ENCODE results near the gene FRMPD1. TPM values are rescaled to one million over a fixed set of nuclear protein-coding genes. Genes with fewer than 3 reads are reported as not detected.

FRMPD1 gene
- total and polyA plus RNA-seq, 10 of the 15 experiments (the other 5 are each of a cell fraction or from before 2014, with no cell fraction given): 0.01 to 0.08 (median 0.05) TPM; not detected in 6

GRCh38 chr9:37753489-37754190, 102.9 kb downstream of the FRMPD1 start, which contains the start of gene TRMT10B (continued):
- TF ChIP-seq NFYB (IDR thresholded peaks at IDR 0.05; ENCODE audit: insufficient read depth, low read depth, low read length) (no peak), MLLT1 (IDR thresholded peaks at IDR 0.05) (no peak; the same call in 1 of the 2 replicates), RELA (IDR thresholded peaks at IDR 0.05; ENCODE audit: borderline replicate concordance, partially characterized antibody) (no peak), BCLAF1 (IDR thresholded peaks at IDR 0.05) (no peak), HDAC2 (IDR thresholded peaks at IDR 0.05) (no peak), IRF5 (IDR thresholded peaks at IDR 0.05; ENCODE audit: borderline replicate concordance) (no peak), MTA3 (IDR thresholded peaks at IDR 0.05; ENCODE audit: borderline replicate concordance, low read length) (no peak), DPF2 (IDR thresholded peaks at IDR 0.05) (no peak), IKZF1 (conservative IDR thresholded peaks at IDR 0.05) (peak; percentile 77), ZNF592 (IDR thresholded peaks at IDR 0.05) (no peak), E2F4 (IDR thresholded peaks at IDR 0.05; ENCODE audit: low read depth, low read length) (no peak), LARP7 (IDR thresholded peaks at IDR 0.05) (no peak), POU2F2 (IDR thresholded peaks at IDR 0.05; ENCODE audit: borderline replicate concordance, low read depth, low read length) (no peak), ATF7 (IDR thresholded peaks at IDR 0.05; ENCODE audit: low read depth) (no peak), FOXM1 (IDR thresholded peaks at IDR 0.05; ENCODE audit: low read depth, low read length) (no peak), POLR2AphosphoS2 (IDR thresholded peaks at IDR 0.05; ENCODE audit: low read depth, low read length) (no peak), TCF3 (IDR thresholded peaks at IDR 0.05; ENCODE audit: borderline replicate concordance, insufficient read depth, low read depth, low read length) (no peak), SMAD1 (IDR thresholded peaks at IDR 0.05; ENCODE audit: low read depth, partially characterized antibody) (no peak), NR2C1 (IDR thresholded peaks at IDR 0.05) (no peak), HCFC1 (IDR thresholded peaks at IDR 0.05; ENCODE audit: low read length) (peak; percentile 81)

Data from GM12878 (cell line).